HK-2 (cell line): ENCODE data around the gene LMF1.

Source experiments
- DNase-seq: peaks from one replicate; pipeline ENCODE4 v3.0.0-alpha.2; 2018; ENCODE audit not compliant: unreplicated experiment

Gene LMF1

DNA sequence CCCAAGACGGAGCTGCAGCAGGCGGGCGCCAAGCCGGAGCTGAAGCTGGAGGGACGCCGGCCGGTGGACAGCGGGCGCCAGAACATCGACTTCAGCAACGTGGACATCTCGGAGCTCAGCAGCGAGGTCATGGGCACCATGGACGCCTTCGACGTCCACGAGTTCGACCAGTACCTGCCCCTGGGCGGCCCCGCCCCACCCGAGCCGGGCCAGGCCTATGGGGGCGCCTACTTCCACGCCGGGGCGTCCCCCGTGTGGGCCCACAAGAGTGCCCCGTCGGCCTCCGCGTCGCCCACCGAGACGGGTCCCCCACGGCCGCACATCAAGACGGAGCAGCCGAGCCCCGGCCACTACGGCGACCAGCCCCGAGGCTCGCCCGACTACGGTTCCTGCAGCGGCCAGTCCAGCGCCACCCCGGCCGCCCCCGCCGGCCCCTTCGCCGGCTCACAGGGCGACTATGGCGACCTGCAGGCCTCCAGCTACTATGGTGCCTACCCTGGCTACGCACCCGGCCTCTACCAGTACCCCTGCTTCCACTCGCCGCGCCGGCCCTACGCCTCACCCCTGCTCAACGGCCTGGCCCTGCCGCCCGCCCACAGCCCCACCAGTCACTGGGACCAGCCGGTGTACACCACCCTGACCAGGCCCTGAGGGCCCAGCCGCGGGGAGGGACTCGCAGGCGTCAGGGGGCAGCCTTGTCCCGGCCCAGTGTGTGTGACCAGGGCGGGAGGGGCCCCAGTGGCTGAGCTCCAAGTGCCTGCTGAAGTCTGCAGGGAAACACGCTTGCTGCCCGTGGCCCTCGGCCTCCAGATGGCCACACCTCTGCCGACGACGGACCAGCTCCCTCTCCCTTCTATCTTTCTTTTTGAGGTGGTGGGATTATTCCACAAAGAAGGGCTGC lies 14.2 kb upstream of the LMF1 start:
- DNase-seq, result no peak

DNA sequence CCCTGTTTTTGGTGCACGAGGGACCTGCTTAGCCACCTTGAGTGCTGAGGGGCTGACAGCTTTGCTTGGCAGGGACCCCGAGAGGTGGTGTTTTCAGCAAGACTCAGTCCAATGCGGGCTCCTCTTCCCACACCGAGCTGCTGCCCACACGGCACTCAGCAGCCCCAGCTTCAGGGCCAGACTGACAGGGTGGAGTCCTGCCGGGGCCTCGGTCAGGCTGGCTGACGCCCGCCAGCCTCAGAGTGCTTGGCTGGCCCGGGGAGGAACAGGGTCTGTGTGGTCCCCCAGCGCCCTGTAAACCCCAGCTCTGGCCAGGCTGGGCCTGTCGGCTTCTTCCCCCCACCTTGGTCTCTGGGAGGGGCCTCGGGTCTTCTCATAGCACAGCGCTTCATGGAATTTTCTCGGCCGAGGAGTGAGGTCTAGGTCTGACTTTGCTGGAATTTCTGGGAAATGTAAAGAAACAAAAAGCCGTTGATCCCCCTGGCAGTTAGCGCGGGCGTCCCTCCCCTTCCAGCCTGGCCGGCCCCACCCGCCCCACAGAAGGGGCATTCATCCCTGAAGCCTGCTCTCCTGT lies 13.4 kb upstream of the LMF1 start:
- no peak for DNase-seq

DNA sequence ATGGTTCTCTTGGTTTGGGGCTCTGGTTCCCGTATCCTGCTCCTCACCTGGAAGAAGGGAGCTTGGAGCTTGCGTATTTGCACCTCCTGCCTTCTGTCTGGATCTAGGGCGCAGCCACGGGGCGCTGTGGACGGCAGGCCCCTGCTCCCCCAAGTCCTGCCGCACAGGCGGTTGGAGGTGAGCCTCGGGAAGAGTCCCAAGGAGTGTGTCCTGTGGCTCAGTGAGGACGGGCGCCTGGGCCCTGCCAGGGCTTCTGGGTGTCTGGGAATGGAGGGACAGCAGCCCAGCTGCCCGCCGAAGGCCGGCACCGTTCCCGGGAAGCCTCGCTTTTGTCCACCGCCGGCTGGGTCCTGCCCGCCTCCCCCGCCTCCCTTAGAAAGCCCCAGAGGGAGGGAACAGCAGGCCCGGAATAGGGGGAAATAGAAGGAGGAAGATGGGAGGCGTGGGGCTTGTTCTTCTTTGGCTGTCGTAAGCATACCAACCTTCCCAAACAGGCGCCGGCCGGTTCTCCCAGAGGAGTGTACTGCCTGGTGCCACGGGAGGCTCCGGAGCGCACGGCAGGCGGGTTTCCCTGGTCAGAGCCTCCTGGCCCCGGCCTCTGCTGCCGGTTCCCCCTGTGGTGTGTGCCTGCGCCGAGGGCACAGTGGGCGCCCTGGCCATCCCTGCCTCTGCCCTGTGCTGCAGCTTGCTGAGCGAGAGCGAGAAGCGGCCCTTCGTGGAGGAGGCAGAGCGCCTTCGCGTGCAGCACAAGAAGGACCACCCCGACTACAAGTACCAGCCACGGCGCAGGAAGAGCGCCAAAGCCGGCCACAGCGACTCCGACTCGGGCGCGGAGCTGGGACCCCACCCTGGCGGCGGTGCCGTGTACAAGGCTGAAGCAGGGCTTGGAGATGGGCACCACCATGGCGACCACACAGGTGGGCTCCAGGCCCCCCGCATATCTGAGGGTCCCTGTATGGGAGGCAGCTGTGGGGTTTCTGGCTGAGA lies 12.6 kb upstream of the LMF1 start:
- DNase-seq, result no peak

DNA sequence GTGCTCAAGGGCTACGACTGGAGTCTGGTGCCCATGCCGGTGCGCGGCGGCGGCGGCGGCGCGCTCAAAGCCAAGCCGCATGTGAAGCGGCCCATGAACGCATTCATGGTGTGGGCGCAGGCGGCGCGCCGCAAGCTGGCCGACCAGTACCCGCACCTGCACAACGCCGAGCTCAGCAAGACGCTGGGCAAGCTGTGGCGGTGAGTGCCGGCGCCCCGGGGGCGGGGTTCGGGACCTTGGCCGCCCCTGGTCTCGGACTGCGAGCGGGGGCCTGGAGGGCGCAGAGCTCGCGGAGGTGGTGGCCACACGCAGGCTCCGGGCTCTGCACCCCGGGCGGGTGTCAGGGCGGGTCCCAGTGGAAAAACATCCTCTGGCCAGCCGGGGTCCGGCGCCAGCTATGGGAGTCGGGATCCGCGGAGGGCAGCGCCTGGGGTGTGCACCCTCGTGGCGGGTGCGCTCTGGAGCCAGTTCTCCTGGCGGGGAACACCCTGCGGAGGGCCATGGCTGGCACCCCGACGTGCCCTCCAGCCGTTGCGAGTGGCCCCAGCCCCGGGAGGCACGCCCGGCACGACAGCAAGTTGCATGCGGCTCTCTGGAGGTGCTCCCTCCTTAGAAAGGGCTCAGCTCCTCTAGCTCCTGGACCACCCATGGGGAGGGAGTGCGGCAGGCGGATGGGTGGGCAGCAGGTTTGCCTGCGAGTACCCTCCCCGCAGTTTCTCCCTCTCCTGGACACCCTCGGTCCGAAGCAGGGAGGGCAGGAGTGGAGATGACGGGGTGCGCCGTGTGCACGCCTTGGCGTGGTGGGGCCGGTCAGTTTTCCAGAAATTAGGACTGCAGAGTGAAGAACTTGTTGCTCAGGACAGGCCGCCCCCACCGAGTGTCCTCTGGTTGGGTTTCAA lies 11.6 kb upstream of the LMF1 start:
- no peak for DNase-seq

DNA sequence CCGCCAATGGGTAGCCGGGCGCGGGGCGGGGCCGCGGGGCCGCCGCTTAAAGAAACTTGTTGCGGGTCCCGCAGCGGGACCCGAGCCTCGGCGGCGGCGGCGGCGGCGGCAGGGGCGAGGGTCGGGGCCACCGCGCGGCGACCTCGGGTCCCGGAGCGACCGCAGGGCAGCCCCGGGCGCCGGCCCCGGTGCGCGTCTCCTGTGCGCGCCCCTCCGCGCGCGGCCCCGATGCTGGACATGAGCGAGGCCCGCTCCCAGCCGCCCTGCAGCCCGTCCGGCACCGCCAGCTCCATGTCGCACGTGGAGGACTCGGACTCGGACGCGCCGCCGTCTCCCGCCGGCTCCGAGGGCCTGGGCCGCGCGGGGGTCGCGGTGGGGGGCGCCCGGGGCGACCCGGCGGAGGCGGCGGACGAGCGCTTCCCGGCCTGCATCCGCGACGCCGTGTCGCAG lies 10.9 kb upstream of the LMF1 start, which contains the start of gene SOX8:
Gene SOX8 (plus strand): TSS at position 76 of the 450 bp plus-strand sequence. CDS start 153 bp downstream, at position 229.
- no peak for DNase-seq

DNA sequence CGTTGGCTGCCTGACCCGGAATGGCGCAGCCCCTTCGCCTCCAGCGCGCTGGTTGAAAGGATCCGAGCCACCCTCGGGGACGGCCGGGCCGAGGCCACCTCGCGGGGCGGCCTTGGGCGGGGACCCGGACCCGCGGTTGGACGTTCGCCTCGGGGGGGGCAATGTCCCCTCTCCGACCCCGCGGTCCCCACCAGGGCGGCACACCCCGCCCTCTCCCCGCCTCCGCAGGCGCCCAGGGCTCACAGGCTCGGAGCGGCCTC lies 9.7 kb upstream of the LMF1 start:
- DNase-seq, result no peak

DNA sequence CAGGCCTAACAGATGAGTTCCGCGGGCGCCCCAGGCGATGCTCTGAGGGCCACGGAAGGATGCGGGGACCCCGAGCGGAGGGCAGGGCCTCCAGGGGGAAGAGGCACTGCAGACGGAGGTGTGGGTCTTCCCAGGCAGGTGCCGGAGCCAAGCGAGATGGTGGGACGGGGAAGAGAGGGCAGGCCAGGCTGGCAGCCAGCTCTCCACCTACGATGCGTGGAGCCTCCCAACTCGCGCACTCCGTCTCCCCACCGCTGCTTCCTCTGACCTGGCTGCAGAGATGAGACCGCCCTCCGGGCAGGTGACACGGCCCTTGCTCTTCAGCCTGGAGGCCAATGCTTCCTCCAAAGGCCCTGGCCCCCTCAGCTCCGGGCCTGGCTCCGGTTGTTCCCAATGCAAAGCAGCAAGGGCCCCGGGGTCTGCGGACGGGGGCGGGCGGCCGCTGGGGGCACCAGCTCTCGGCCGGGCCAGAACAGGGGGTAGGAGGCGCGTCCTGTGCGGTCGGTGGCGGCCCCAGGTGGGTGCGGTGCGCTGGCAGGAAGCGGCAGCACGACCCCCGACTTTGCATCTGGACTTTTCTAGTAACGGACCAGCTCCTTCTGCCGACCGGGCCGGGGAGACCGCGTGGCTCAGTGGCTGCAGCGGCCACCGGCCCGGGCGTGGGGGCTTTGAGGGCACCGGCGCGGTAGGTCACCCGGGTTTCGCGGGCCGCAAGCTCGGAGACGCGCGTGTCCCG lies 9.2 kb upstream of the LMF1 start:
- DNase-seq, result no peak

DNA sequence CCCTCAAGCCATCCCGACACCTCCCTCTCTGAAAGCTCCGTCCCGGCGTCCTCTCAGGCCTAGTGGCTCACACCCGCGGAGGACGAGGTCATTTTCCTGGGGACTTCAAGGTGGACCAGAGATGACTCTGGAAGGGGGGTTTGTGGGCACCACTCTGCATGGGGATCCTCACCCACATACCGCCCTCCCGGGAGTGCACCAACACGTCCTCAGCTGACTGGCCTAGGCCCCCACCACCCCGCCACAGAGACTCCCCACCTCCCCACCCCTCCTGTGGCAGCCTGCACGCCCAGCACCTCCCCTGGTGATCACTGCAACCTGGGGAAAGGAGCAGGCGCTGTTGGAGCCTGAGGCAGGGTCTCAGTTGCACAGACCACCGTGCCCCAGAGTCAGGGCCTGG lies 8.4 kb upstream of the LMF1 start:
- DNase-seq, result no peak

DNA sequence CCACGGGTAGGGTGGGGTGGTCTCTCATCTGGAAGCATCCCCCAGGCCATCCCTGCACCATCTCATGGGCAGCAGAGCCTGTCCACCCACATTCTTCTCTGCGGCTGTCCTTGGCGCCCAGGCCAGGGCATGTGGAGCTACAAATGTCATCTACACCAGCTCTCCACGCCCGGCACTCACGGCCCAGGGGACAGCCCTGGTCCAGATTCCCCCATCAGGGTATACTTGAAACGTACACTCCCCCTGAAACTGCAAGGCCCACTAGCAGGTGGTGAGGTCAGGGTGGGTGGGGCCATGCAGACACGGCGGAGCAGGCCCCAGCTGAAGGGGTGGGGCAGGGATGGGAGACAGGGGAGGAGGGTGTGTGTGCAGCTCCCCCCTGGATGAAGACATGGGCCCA lies 7.6 kb upstream of the LMF1 start:
- no peak for DNase-seq

DNA sequence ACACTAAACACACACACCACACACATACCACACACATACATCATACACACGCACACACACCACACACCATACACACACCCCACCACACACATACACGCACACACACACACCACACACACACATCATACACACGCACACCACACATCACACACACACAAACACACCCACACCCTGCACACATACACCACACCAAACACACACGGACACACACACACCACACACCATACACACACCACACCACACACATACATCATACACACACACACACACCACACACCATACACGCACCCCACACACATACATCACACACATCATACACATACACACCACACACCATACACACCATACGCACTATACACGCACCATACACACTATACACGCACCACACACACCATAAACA lies 7.1 kb upstream of the LMF1 start:
- no peak for DNase-seq

DNA sequence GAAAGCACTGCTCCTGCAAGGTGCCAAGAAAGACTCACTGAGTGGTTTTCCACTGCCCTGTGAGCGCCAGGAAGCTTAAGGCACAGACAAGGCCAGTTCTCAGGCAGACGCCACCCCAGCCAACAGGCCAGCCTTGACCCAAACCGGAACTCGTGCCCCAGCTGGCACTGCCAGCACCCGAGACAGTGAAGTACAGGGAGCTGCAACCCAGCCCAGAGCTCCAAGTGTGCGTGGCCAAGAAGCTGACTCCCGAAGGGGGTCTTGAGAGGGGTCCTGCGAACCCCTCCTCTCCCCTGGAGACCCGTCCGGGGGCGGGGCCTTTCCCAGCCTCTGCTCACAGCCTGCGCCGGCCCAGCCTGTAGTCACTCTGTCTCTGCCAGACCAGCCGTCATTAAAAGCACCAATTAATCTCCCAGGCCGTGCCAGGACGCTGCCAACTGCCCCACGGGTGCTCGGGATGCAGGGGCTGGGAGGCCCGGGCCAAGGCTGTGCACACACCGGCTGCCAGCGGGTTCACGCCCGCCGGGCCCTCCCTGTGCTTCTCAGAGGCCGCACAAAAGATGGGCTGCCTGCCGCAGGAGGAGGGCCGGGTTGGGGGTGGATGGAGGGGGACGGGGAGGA lies 6.4 kb upstream of the LMF1 start:
- no peak for DNase-seq

DNA sequence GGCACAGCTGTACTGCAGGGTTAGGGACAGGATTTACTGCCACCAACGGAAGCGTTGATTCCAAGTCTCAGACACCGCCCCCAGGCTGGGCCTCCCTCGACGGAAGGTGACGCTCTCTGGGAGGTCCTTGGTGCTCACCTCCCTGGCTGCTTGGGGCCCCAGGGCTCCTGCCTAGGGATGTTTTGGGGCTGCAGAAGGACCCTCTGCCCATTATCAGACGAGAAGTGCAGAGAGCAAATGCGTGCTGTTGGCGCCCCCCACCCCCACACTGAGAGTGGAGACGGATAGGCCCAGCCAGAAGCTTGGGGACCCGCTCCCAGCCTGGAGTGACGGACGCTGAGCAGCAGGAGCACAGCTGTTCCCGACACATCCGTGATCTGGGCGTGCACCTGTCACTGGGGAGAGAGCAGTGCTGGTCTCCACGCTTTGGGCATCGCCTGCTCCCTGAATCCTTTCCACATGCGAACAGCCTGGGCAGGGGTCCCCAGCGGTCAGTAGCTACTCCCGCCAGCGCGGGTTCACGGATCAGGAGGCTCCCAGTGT lies 5.7 kb upstream of the LMF1 start:
- DNase-seq, result no peak

DNA sequence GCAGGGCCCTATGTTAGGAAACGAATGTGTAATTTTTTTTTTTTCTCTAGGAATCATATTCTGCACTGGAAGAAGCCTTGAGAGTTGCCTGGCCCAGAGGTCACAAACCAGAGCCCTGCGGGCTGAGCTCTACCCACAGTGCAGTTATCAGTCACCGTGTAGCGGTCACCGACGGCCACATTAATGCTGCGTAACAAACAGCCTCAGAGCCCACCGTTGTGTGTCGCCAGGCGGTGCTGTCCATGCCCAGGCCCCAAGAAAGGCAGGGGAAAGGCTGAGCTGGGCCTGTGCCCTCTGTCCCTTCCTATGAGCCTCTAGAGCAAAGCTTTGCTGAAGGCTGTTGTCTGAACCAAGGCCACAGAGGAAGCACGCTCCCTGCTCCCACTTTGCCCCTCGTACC lies 4.5 kb upstream of the LMF1 start:
- no peak for DNase-seq

DNA sequence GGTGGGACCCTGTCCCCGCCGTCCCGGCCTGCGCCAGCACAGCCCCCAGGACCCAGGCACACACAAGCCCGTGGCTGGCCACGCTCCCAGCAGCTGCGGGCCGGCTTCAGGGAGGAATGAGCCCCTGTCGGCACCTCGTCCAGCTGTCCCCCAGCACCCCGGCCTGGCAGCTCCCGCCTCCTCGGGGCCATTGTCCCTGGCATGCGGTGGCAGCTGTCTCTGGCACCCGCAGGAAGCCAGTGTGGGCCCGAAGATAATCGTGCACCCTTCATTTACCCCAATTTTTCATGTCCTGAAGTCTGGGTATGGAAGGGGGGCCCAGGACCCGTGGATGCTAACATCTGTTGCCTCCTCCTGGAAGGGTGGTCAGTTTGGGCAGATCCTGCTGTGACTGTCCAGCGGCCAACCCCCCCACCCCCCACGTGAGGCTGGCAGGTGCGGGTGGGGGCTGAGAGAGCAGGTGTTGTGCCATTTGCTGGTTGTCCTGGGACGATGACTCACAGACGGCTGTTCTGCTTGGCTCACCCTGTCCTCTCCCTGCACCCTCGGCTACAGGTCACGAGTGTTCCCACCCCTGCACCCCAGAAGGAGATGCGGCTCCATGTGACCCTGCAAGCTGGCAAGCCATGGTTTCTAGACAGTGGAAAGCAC lies 4.0 kb upstream of the LMF1 start:
- peak; percentile 26 for DNase-seq

DNA sequence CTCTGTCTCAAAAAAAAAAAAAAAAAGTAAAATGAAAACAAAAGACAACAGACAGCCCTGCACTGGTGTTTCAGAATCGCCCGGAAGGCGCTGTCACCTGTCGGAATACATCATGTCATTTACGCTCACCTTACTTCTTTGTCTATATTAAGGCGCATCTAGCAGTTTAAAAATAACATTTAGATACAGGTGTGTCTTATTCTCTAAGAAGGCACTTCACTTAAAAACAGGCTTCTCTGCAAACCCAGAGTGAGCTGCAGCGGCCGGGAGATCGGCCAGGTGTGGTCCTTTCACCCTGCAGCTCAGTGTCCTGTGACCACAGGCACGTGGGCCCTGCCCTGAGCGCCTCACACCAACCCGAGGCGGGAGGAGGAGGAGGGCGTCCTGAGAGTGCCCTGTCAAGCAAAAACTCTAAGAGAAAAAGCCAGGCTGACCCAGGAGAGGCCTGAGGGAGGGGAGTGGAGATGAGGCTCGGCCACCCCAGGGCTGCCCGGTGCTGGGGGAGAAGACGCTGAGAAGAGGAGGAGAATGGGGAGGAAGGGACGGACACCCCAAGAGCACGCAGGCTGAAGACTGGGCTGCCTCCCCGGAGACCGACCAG lies 3.3 kb upstream of the LMF1 start:
- DNase-seq, result no peak

DNA sequence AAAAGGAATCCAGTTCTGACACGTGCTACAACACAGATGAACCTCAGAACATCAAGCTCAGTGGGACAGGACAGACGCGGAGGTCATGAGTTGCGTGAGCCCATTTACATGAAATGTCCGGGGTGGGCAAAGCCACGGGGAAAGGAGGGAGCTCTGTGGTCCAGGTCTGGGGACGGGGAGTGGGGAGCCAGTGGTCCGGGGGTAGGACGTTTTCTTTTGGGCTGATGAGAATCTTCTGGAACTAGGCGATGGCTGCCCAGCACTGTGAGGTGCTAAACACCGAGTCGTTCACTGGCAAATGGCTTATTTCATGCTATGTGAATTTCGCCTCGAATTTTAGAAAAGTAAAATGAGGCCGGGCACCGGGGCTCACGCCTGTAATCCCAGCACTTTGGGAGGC lies 2.6 kb upstream of the LMF1 start:
- DNase-seq, result no peak

DNA sequence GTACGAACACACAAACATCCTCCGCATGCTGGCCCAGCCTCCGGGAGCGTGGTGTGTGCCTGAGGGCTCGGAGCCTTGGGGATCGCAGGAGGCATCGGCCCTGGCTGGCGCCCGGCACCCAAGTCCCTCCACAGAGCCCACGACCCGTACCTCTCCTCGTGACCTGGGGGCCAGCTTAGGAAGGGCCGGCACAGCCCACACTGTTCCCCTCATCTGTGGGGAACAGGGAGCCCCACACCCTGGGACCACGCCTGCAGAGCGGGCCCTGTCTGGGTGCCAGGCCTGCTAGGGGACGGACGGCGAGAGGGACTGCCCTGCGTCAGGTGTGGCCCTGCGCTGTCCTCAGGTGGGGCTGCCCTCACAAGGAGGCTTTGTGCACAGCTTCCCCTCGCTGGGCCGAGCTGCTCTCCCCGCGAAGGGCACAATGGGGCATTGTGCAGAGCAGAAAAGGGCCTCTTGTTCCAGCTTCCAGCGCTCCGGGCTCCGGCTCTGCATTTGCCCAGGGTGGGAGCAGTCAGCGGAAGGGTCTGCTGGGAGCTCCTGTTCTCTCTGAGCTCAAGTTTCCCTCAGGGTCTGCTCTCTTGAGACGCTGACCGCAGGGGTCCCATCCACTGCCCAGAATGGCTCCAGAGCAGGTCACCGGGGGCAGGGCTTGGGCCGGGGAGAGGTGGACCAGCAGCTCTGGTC lies 1.7 kb upstream of the LMF1 start:
- DNase-seq, result no peak

DNA sequence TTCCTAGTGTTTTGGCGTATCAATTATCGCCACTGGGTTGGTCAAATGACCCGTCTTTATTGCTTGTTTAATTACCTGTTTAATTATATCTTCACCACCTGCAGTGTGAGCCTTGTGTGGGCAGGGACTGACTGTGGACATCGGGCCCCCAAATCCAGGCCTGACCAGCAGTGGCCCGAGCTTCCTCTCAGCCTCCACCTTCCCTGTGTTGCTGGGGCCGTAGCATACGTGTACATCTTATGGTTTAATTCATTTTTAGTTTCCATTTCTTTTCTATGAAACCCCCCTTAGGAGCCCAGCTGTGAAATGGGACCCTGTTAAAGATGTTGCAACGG lies 1.2 kb upstream of the LMF1 start:
- no peak for DNase-seq

DNA sequence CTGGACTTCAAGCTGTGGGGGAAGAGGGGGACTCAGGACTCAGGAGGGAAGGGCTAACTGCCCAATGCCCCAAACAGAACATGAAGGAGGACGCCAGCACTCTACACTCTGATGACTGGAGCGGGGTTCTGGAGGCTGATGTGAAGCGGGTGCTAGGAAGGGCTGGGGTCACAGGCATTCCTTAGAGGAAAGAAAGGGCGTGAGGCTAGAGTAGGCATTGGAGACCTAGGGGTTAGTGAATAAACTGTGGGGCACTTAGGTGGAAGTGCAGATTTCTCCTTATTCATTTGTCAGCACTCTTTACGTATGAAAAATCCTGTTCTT lies 760 bp upstream of the LMF1 start:
- DNase-seq, result no peak
